Measurements from ENCODE around the gene EFHC1.
"Not testable (repeated sequence)": the region's sequence is repeated elsewhere in the genome, so short reads cannot be mapped to it uniquely, and the experiment has no call there.

DNA sequence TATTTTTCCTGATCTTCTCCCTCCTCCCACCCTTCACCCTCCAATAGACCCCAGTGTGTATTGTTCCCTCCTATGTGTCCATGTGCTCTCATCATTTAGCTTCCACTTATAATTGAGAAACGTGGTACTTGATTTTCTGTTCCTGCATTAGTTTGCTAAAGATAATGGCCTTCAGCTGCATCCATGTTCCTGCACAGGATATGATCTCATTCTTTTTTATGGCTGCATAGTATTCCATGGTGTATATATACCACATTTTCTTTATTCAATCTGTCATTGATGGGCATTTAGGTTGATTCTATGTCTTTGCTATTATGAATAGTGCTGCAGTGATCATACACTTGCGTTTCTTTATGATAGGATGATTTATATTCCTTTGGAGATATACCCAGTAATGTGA lies 41.1 kb downstream of the EFHC1 start:
- TF ChIP-seq, protein P1, sequence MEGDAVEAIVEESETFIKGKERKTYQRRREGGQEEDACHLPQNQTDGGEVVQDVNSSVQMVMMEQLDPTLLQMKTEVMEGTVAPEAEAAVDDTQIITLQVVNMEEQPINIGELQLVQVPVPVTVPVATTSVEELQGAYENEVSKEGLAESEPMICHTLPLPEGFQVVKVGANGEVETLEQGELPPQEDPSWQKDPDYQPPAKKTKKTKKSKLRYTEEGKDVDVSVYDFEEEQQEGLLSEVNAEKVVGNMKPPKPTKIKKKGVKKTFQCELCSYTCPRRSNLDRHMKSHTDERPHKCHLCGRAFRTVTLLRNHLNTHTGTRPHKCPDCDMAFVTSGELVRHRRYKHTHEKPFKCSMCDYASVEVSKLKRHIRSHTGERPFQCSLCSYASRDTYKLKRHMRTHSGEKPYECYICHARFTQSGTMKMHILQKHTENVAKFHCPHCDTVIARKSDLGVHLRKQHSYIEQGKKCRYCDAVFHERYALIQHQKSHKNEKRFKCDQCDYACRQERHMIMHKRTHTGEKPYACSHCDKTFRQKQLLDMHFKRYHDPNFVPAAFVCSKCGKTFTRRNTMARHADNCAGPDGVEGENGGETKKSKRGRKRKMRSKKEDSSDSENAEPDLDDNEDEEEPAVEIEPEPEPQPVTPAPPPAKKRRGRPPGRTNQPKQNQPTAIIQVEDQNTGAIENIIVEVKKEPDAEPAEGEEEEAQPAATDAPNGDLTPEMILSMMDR (IDR thresholded peaks at IDR 0.05; ENCODE audit: poor library complexity, severe bottlenecking): not testable (repeated sequence)
- TF ChIP-seq EP300 (conservative IDR thresholded peaks at IDR 0.05; ENCODE audit: poor library complexity, severe bottlenecking); POLR2AphosphoS5 (IDR thresholded peaks at IDR 0.05); EZH2 (IDR thresholded peaks at IDR 0.05; ENCODE audit: borderline replicate concordance, insufficient read depth, low read length, poor library complexity, severe bottlenecking); TAF1 (IDR thresholded peaks at IDR 0.05; ENCODE audit: low read depth); SMC3 (conservative IDR thresholded peaks at IDR 0.05; ENCODE audit: poor library complexity); MXI1 (conservative IDR thresholded peaks at IDR 0.05; ENCODE audit: poor library complexity, severe bottlenecking): not testable (repeated sequence)
- TF ChIP-seq, protein P2, sequence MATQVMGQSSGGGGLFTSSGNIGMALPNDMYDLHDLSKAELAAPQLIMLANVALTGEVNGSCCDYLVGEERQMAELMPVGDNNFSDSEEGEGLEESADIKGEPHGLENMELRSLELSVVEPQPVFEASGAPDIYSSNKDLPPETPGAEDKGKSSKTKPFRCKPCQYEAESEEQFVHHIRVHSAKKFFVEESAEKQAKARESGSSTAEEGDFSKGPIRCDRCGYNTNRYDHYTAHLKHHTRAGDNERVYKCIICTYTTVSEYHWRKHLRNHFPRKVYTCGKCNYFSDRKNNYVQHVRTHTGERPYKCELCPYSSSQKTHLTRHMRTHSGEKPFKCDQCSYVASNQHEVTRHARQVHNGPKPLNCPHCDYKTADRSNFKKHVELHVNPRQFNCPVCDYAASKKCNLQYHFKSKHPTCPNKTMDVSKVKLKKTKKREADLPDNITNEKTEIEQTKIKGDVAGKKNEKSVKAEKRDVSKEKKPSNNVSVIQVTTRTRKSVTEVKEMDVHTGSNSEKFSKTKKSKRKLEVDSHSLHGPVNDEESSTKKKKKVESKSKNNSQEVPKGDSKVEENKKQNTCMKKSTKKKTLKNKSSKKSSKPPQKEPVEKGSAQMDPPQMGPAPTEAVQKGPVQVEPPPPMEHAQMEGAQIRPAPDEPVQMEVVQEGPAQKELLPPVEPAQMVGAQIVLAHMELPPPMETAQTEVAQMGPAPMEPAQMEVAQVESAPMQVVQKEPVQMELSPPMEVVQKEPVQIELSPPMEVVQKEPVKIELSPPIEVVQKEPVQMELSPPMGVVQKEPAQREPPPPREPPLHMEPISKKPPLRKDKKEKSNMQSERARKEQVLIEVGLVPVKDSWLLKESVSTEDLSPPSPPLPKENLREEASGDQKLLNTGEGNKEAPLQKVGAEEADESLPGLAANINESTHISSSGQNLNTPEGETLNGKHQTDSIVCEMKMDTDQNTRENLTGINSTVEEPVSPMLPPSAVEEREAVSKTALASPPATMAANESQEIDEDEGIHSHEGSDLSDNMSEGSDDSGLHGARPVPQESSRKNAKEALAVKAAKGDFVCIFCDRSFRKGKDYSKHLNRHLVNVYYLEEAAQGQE (IDR thresholded peaks at IDR 0.05; ENCODE audit: borderline replicate concordance): not testable (repeated sequence)

Data from neural cell (in vitro differentiated cells).